H9 (cell line): Measurements from ENCODE around the gene RORC. TPM values are rescaled to one million over a fixed set of nuclear protein-coding genes. Genes with fewer than 3 reads are reported as not detected.

ENCODE experiments used
- DNase-seq: peaks from one replicate; pipeline ENCODE4 v3.0.0-alpha.2; 2017
- H2AFZ ChIP-seq: one replicate; pipeline ENCODE4 v1.6.1; 2013; ENCODE audit warnings: mild to moderate bottlenecking, low read length, control low read depth, moderate library complexity
- H2AK5ac ChIP-seq: 2 replicates; pipeline ENCODE4 v1.6.1; 2013; ENCODE audit warnings: low read length, control low read depth, mixed read lengths; ENCODE audit not compliant: insufficient read length
- H2BK120ac ChIP-seq: one replicate; pipeline ENCODE4 v1.6.1; 2013; ENCODE audit warnings: low read depth, mild to moderate bottlenecking, low read length, control low read depth, inconsistent platforms; ENCODE audit not compliant: poor library complexity, severe bottlenecking
- H2BK12ac ChIP-seq: 2 replicates; pipeline ENCODE4 v1.6.1; 2013; ENCODE audit warnings: low read length, control low read depth, mixed read lengths, low read depth; ENCODE audit not compliant: insufficient read length
- H2BK15ac ChIP-seq: 2 replicates; pipeline ENCODE4 v1.6.1; 2013; ENCODE audit warnings: low read depth, low read length, control low read depth
- H2BK20ac ChIP-seq: one replicate; pipeline ENCODE4 v1.6.1; 2013; ENCODE audit warnings: low read depth, mild to moderate bottlenecking, low read length, control low read depth, inconsistent platforms; ENCODE audit not compliant: poor library complexity, severe bottlenecking
- H2BK5ac ChIP-seq: 2 replicates; pipeline ENCODE4 v1.6.1; 2013; ENCODE audit warnings: low read length, control low read depth, mixed read lengths; ENCODE audit not compliant: insufficient read length
- H3K14ac ChIP-seq: 2 replicates; pipeline ENCODE4 v1.6.1; 2013; ENCODE audit warnings: low read length, control low read depth; ENCODE audit not compliant: insufficient read depth
- H3K18ac ChIP-seq: 2 replicates; pipeline ENCODE4 v1.6.1; 2013; ENCODE audit warnings: low read depth, mild to moderate bottlenecking, mixed read lengths, low read length, control low read depth; ENCODE audit not compliant: insufficient read length
- H3K23ac ChIP-seq: 2 replicates; pipeline ENCODE4 v1.6.1; 2013; ENCODE audit warnings: low read length, control low read depth, mixed read lengths, low read depth; ENCODE audit not compliant: insufficient read length
- H3K23me2 ChIP-seq: 2 replicates; pipeline ENCODE4 v1.6.1; 2013; ENCODE audit warnings: low read depth, mild to moderate bottlenecking, mixed read lengths, low read length, control low read depth; ENCODE audit not compliant: insufficient read length, poor library complexity, severe bottlenecking
- H3K27ac ChIP-seq: 2 replicates; pipeline ENCODE4 v1.5.1; 2013; ENCODE audit warnings: low read length, control low read depth, mixed read lengths, low read depth; ENCODE audit not compliant: insufficient read length
- H3K27me3 ChIP-seq: 2 replicates; pipeline ENCODE4 v1.6.1; 2013; ENCODE audit warnings: low read length, control low read depth, inconsistent platforms; ENCODE audit not compliant: insufficient read depth
- H3K4ac ChIP-seq: 2 replicates; pipeline ENCODE4 v1.6.1; 2013; ENCODE audit warnings: low read depth, mild to moderate bottlenecking, control low read depth, inconsistent platforms, low read length, moderate library complexity
- H3K4me1 ChIP-seq: 2 replicates; pipeline ENCODE4 v1.6.1; 2013; ENCODE audit warnings: low read length, control low read depth, inconsistent platforms; ENCODE audit not compliant: insufficient read depth
- H3K4me2 ChIP-seq: 2 replicates; pipeline ENCODE4 v1.6.1; 2013; ENCODE audit warnings: low read length, control low read depth, mixed read lengths; ENCODE audit not compliant: insufficient read length, insufficient read depth
- H3K56ac ChIP-seq: 2 replicates; pipeline ENCODE4 v1.6.1; 2013; ENCODE audit warnings: low read depth, mild to moderate bottlenecking, mixed read lengths, low read length, control low read depth; ENCODE audit not compliant: insufficient read length
- H3K79me1 ChIP-seq: 2 replicates; pipeline ENCODE4 v1.6.1; 2013; ENCODE audit warnings: low read depth, mild to moderate bottlenecking, moderate library complexity, low read length, control low read depth, inconsistent platforms; ENCODE audit not compliant: insufficient read depth, poor library complexity, severe bottlenecking
- H3K79me2 ChIP-seq: 2 replicates; pipeline ENCODE4 v1.6.1; 2013; ENCODE audit warnings: low read length, control low read depth, inconsistent platforms; ENCODE audit not compliant: insufficient read depth
- H3K9ac ChIP-seq: 2 replicates; pipeline ENCODE4 v1.6.1; 2013; ENCODE audit warnings: low read length, control low read depth, mixed read lengths; ENCODE audit not compliant: insufficient read length; ENCODE audit errors: extremely low read depth
- H3K9me3 ChIP-seq: one replicate; pipeline ENCODE4 v1.6.1; 2013; ENCODE audit warnings: low read depth, low read length, inconsistent platforms; ENCODE audit not compliant: control insufficient read depth
- H3T11ph ChIP-seq: one replicate; pipeline ENCODE4 v1.6.1; 2013; ENCODE audit warnings: mild to moderate bottlenecking, low read length, control low read depth, inconsistent platforms
- H4K20me1 ChIP-seq: one replicate; pipeline ENCODE4 v1.6.1; 2013; ENCODE audit not compliant: control insufficient read depth, insufficient read length, insufficient read depth
- H4K5ac ChIP-seq: 2 replicates; pipeline ENCODE4 v1.6.1; 2013; ENCODE audit warnings: low read depth, mild to moderate bottlenecking, mixed read lengths, low read length, control low read depth; ENCODE audit not compliant: insufficient read length
- H4K8ac ChIP-seq: replicated peaks from 2 replicates; pipeline ENCODE4 v1.6.1; 2013; ENCODE audit warnings: low read length, control low read depth, mixed read lengths, low read depth; ENCODE audit not compliant: insufficient read length
- H4K91ac ChIP-seq: 2 replicates; pipeline ENCODE4 v1.6.1; 2013; ENCODE audit warnings: low read depth, mild to moderate bottlenecking, moderate library complexity, mixed read lengths, low read length, control low read depth; ENCODE audit not compliant: insufficient read length
- H3K27ac Mint-ChIP-seq, 3 experiments: 2 replicates in 2 of 3; 3 replicates in 1 of 3; pipeline ENCODE4 v1.8.0; 2020 to 2021; ENCODE audit warnings: mixed read lengths in 3 of 3, mild to moderate bottlenecking in 1 of 3, moderate library complexity in 1 of 3
- H3K27me3 Mint-ChIP-seq: 2 replicates; pipeline ENCODE4 v1.8.0; 2021; ENCODE audit warnings: low read depth, mild to moderate bottlenecking, moderate library complexity, mixed read lengths
- H3K36me3 Mint-ChIP-seq, 3 experiments: 2 replicates in 2 of 3; 3 replicates in 1 of 3; pipeline ENCODE4 v1.8.0; 2020 to 2021; ENCODE audit warnings: low read depth in 3 of 3, mixed read lengths in 3 of 3; ENCODE audit not compliant: insufficient read depth in 1 of 3
- H3K4me1 Mint-ChIP-seq, 2 experiments: 2 replicates each; pipeline ENCODE4 v1.8.0; 2020; ENCODE audit warnings: mixed read lengths in 2 of 2
- H3K4me3 Mint-ChIP-seq, 2 experiments: 2 replicates in 1 of 2; 3 replicates in 1 of 2; pipeline ENCODE4 v1.8.0; 2020 to 2021; ENCODE audit warnings: mild to moderate bottlenecking in 2 of 2, mixed read lengths in 2 of 2, moderate library complexity in 1 of 2
- H3K9me3 Mint-ChIP-seq, 2 experiments: 2 replicates in 1 of 2; 3 replicates in 1 of 2; pipeline ENCODE4 v1.8.0; 2020; ENCODE audit warnings: mild to moderate bottlenecking in 2 of 2, mixed read lengths in 2 of 2, moderate library complexity in 1 of 2
- WGBS: extraction: QIAGEN DNeasy Blood & Tissue Kit; methylation state at CpG from one replicate; pipeline ENCODE4 v1.1.7; 2013; ENCODE audit warnings: missing lambda C conversion rate, low lambda C conversion rate, mixed read lengths; ENCODE audit not compliant: insufficient read length; ENCODE audit errors: extremely low coverage; 5-methylcytosine and 5-hydroxymethylcytosine counted together
- total RNA-seq: library from RNA; stranded (reverse); gene quantifications from 2 replicates; pipeline ENCODE4 v1.2.1, GENCODE V29; 2021
- TF ChIP-seq, protein P1 (sequence below): fragments of 200-600 bp; sonication (generic); conservative IDR thresholded peaks from 3 replicates; pipeline ENCODE4 v1.8.0; 2021; ENCODE audit warnings: antibody characterized with exemption, mild to moderate bottlenecking

RORC gene
- total RNA-seq, 1 experiment from 2014 or later: 0.52 TPM

DNA sequence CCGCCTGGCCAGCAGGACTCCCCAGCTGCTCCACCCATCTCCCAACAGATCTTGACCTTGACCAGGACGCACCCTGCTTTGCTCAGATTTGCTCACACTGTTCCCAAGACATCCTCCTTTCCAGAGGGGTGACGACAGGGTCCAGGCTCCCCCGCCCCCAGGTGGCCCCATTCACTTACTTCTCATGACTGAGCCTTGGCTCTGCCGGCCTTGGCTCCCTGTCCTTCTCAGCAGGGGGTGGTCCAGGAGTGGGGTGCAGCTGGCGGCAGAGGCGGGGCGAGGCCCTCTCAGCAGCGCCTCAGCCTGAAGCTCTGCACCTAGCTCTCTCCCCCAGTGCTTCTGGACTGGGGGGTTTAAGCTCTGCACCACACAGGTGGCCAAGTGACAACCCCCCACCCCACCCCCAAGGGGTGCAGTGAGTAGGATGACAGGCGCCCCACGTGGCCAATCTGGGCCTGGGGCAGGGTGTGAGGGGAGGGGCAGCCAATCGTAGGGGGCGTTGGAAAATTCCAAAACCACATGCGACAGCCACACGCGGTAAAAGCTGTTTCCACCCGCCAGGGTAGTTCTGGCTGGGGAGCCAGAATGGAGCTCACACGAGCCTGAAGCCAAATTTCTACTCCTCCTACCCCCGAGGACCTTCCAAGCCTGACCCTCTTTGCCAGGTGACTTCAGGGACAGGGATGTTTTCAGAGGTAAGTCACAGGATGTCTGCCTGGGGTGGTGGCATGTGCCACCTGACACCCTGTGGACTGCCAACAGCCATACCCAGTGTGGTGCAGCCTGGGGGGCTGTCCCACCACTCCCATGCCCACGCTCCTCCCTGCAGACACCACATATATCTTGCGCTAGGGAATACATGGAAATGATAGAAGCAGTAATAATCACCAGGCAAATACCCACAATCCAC, 5.6 kb downstream of the RORC start:
- Histone ChIP-seq H2AK5ac (no peak overlapping the region), H3K79me2 (no peaks in the 10 kb centered on the region), H3K27me3 (no peaks in the 10 kb centered on the region), H2BK120ac (no peak overlapping the region), H3K9ac (no peak overlapping the region), H4K20me1 (no peaks in the 10 kb centered on the region), H3K27ac (no peak overlapping the region), H4K5ac (no peak overlapping the region), H3K23me2 (no peaks in the 10 kb centered on the region), H2BK12ac (no peak overlapping the region), H3K79me1 (no peaks in the 10 kb centered on the region), H3K18ac (no peak overlapping the region), H2BK15ac (no peak overlapping the region), H3K14ac (no peak overlapping the region), H3T11ph (no peak overlapping the region), H2AFZ (no peak overlapping the region), H3K9me3 (no peaks in the 10 kb centered on the region), H2BK5ac (no peak overlapping the region), H4K91ac (no peak overlapping the region), H4K8ac (no peak overlapping the region), H3K4me1 (peaks cover 15% of the 10 kb centered on the region; the same call in 1 of the 2 replicates), H3K56ac (no peak overlapping the region), H3K23ac (no peak overlapping the region), H2BK20ac (no peak overlapping the region), H3K4ac (no peak overlapping the region), H3K4me2 (peak overlapping the region; percentile 9)
- DNase-seq: peak; percentile 52
- H3K27ac Mint-ChIP-seq: no peak overlapping the region
- H3K9me3 Mint-ChIP-seq: no peaks in the 10 kb centered on the region
- no peaks in the 10 kb centered on the region for H3K36me3 Mint-ChIP-seq
- WGBS: no CpG with 5 or more reads among the region's 21 CpGs
- H3K27me3 Mint-ChIP-seq: peaks cover 2% of the 10 kb centered on the region
- TF ChIP-seq, protein P1, sequence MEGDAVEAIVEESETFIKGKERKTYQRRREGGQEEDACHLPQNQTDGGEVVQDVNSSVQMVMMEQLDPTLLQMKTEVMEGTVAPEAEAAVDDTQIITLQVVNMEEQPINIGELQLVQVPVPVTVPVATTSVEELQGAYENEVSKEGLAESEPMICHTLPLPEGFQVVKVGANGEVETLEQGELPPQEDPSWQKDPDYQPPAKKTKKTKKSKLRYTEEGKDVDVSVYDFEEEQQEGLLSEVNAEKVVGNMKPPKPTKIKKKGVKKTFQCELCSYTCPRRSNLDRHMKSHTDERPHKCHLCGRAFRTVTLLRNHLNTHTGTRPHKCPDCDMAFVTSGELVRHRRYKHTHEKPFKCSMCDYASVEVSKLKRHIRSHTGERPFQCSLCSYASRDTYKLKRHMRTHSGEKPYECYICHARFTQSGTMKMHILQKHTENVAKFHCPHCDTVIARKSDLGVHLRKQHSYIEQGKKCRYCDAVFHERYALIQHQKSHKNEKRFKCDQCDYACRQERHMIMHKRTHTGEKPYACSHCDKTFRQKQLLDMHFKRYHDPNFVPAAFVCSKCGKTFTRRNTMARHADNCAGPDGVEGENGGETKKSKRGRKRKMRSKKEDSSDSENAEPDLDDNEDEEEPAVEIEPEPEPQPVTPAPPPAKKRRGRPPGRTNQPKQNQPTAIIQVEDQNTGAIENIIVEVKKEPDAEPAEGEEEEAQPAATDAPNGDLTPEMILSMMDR: no peak; the same call in 2 of the 3 replicates
- peaks cover 48% of the 10 kb centered on the region in 2 experiments for H3K4me1 Mint-ChIP-seq
- no peak overlapping the region for H3K4me3 Mint-ChIP-seq
